Kidney epithelial cell (primary cell): ENCODE data around the gene MACF1. TPM values are rescaled to one million over a fixed set of nuclear protein-coding genes. Genes with fewer than 3 reads are reported as not detected.

Experiments
- DNase-seq: peaks from one replicate; pipeline ENCODE4 v3.0.0-alpha.2; 2010; ENCODE audit warnings: low read depth
- H3K27me3 ChIP-seq: 2 replicates; pipeline ENCODE4 v1.6.0; 2011; ENCODE audit warnings: low read length; ENCODE audit not compliant: control insufficient read depth, insufficient read depth
- H3K36me3 ChIP-seq: 2 replicates; pipeline ENCODE4 v1.5.1; 2011; ENCODE audit warnings: low read length; ENCODE audit not compliant: control insufficient read depth, insufficient read depth
- H3K4me3 ChIP-seq: 2 replicates; pipeline ENCODE4 v1.5.1; 2011; ENCODE audit warnings: low read depth, mild to moderate bottlenecking, control low read depth, low read length
- CTCF ChIP-seq: IDR thresholded peaks from 2 replicates; pipeline ENCODE4 v1.5.1; 2011; ENCODE audit warnings: mild to moderate bottlenecking, moderate library complexity, low read length, control low read depth, inconsistent platforms; ENCODE audit not compliant: insufficient read depth, poor library complexity, severe bottlenecking
- total RNA-seq: library from RNA; depleted of rRNA; stranded (reverse); fragments of >200 nt; gene quantifications from 2 replicates; pipeline ENCODE4 v1.2.3, GENCODE V29; 2015

The MACF1 gene
- total RNA-seq, 1 donor from 2014 or later, result 279 TPM

- Histone ChIP-seq H3K36me3 (no peaks in the 10 kb centered on the region), H3K4me3 (no peak overlapping the region), H3K27me3 (no peaks in the 10 kb centered on the region)
- no peak for TF ChIP-seq CTCF
- DNase-seq, result no peak
Observed at GRCh38 chr1:39214998-39215873, 10.7 kb downstream of the MACF1 start.

- H3K27me3 ChIP-seq, result no peaks in the 10 kb centered on the region
- H3K36me3 ChIP-seq, result no peaks in the 10 kb centered on the region
- no peak for TF ChIP-seq CTCF
- DNase-seq, result no peak
- H3K4me3 ChIP-seq, result no peak overlapping the region
Observed at GRCh38 chr1:39216771-39217170, 12.3 kb downstream of the MACF1 start.

GRCh38 chr1:39220891-39221870 lies 16.7 kb downstream of the MACF1 start:
- no peak overlapping the region for H3K4me3 ChIP-seq
- no peak for DNase-seq
- no peaks in the 10 kb centered on the region for H3K36me3 ChIP-seq
- no peaks in the 10 kb centered on the region for H3K27me3 ChIP-seq
- no peak for TF ChIP-seq CTCF

- no peak for DNase-seq
- Histone ChIP-seq H3K4me3 (no peak overlapping the region), H3K27me3 (no peaks in the 10 kb centered on the region), H3K36me3 (no peaks in the 10 kb centered on the region)
- no peak for TF ChIP-seq CTCF
Observed at GRCh38 chr1:39224295-39224829, 19.9 kb downstream of the MACF1 start.

GRCh38 chr1:39226836-39227235 lies 22.3 kb downstream of the MACF1 start:
- DNase-seq, result no peak
- no peak overlapping the region for H3K4me3 ChIP-seq
- no peak for TF ChIP-seq CTCF
- no peaks in the 10 kb centered on the region for H3K27me3 ChIP-seq
- no peaks in the 10 kb centered on the region for H3K36me3 ChIP-seq
